ENCODE data around the gene GRIA1.

GRCh38 chr5:153783362-153783658 lies 292.8 kb downstream of the GRIA1 start:
- no peak for TF ChIP-seq EZH2 (IDR thresholded peaks at IDR 0.05)
- TF ChIP-seq CTCF (IDR thresholded peaks at IDR 0.05): no peak

Measured in neural progenitor cell (in vitro differentiated cells).